Measurements from ENCODE around the gene BRS3. TPM values are rescaled to one million over a fixed set of nuclear protein-coding genes. Genes with fewer than 3 reads are reported as not detected.

The BRS3 gene
- total RNA-seq, 4 donors from 2014 or later: not detected

- DNase-seq (ENCODE audit: low spot score): no peak
- ATAC-seq (ENCODE audit: low FRiP score): no peak
- TF ChIP-seq CTCF (IDR thresholded peaks at IDR 0.05): no peak
Measured at GRCh38 chrX:136452614-136453013, 35.1 kb upstream of the BRS3 start.

DNA sequence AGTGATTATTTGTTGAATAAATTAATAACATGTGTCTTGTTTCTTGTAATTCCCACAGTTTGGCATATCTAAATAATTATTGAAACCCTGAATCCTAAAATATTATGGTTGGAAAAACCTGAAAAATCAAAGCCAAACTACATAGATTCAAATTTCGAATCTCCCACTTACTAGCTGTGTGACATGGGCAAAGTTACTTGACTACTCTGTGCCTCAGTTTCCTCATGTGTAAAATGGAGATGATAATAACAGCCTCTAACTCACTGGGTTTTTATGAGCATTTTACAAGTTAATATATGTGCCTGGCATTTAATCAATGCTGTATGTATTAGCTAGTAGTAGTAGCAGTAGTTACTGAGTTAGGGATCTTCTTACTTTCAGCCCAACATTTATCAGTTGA lies 34.6 kb upstream of the BRS3 start:
- ATAC-seq (ENCODE audit: low FRiP score): no peak
- no peak for TF ChIP-seq CTCF (IDR thresholded peaks at IDR 0.05)
- no peak for DNase-seq (ENCODE audit: low spot score)

GRCh38 chrX:136453771-136454170 lies 34.0 kb upstream of the BRS3 start:
- no peak for TF ChIP-seq CTCF (IDR thresholded peaks at IDR 0.05)
- ATAC-seq (ENCODE audit: low FRiP score) (no peak), DNase-seq (ENCODE audit: low spot score) (no peak)

DNA sequence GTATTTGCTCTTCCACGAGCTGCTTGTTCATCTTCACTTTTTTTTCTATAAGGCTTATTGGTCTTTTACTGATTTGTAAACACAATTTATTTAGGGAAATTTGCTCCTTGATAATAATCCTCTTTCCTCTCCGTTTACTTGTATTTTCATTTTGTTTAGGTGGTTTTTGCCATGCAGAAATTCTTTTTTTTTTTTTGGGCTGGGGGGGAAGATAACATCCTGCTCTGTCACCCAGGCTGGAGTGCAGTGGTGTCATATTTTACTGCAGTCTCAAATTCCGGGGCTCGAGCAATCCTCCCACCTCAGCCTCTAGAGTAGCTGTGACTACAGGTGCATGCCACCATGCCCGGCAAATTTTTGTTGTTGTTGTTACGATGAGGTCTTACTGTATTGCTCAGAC lies 31.6 kb upstream of the BRS3 start:
- ATAC-seq (ENCODE audit: low FRiP score) (no peak), DNase-seq (ENCODE audit: low spot score) (no peak)
- no peak for TF ChIP-seq CTCF (IDR thresholded peaks at IDR 0.05)

DNA sequence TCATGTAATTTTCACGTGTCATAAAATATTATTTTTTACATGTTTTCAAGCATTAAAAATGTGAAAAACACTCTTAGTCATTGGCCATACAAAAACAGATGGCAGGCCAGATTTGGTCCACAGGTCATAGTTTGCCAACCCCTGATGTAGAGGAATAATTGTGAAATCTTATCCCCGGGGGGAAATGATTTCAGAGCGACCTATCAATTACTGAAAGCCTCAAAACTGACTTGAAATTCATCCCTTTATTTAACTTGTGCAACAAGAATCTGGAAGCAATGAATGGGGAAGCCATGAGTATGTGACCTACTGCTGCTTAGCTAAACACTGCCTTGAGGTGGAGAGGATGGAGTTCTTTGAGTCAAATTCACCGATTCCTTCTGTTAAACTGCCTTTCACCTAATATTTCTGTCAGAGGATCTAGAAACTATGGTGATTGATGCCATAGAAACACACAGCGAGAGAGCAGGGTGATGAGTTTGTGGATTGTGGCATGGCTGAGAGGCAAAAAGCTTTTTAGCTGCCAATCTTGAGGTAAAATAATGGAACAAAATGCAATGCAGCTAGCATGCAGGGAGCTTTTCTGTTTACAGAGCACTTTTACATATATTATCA lies 30.3 kb upstream of the BRS3 start:
- TF ChIP-seq CTCF (IDR thresholded peaks at IDR 0.05): no peak
- ATAC-seq (ENCODE audit: low FRiP score) (no peak), DNase-seq (ENCODE audit: low spot score) (no peak)

GRCh38 chrX:136464589-136464988 lies 23.2 kb upstream of the BRS3 start:
- DNase-seq (ENCODE audit: low spot score): no peak
- no peak for TF ChIP-seq CTCF (IDR thresholded peaks at IDR 0.05)
- ATAC-seq (ENCODE audit: low FRiP score): no peak

GRCh38 chrX:136467303-136467702 lies 20.4 kb upstream of the BRS3 start:
- ATAC-seq (ENCODE audit: low FRiP score): no peak
- DNase-seq (ENCODE audit: low spot score): no peak
- no peak for TF ChIP-seq CTCF (IDR thresholded peaks at IDR 0.05)

Data from omental fat pad (tissue), 4 donors.